ENCODE measurements around the gene EVX2. TPM values are rescaled to one million over a fixed set of nuclear protein-coding genes. Genes with fewer than 3 reads are reported as not detected.

EVX2 gene
- total and polyA plus RNA-seq, 10 donors, result not detected

DNA sequence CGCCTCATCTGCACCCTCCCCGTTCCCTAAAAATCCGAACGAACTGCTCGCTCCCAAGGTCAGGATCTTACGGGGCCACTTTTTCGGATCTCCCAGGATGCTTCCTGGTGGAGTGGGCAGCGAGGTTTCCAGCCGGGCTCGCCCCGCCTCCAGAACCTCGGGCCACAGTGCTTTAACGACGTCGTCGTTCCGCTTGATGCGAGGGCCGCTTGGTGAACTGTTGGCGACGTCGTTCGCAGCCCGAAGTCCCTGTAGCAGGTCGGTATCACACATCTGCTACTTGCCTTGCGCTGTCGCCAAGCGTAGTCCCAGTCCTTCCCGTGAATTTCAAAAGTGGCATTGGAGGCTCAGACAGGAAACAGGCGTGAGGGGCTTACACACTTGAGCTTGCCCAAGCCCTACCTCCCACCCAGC is 15.3 kb downstream of the EVX2 start:
- DNase-seq, result no peak
- Histone ChIP-seq H3K27me3 (replicated peaks in 1 of 7) (peaks cover 14 to 100% (median 84%) of the 10 kb centered on the region in 7 donors), H3K9me3 (no peaks in the 10 kb centered on the region), H3K4me1 (peaks cover 5 to 33% (median 23%) of the 10 kb centered on the region in 6 donors), H3K36me3 (no peaks in the 10 kb centered on the region), H3K27ac (no peak overlapping the region), H3K4me3 (peak overlapping the region in 1 of 8 donors; percentile 7)
- TF ChIP-seq, protein P1, sequence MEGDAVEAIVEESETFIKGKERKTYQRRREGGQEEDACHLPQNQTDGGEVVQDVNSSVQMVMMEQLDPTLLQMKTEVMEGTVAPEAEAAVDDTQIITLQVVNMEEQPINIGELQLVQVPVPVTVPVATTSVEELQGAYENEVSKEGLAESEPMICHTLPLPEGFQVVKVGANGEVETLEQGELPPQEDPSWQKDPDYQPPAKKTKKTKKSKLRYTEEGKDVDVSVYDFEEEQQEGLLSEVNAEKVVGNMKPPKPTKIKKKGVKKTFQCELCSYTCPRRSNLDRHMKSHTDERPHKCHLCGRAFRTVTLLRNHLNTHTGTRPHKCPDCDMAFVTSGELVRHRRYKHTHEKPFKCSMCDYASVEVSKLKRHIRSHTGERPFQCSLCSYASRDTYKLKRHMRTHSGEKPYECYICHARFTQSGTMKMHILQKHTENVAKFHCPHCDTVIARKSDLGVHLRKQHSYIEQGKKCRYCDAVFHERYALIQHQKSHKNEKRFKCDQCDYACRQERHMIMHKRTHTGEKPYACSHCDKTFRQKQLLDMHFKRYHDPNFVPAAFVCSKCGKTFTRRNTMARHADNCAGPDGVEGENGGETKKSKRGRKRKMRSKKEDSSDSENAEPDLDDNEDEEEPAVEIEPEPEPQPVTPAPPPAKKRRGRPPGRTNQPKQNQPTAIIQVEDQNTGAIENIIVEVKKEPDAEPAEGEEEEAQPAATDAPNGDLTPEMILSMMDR (IDR thresholded peaks at IDR 0.05 in 8 of 11, conservative IDR thresholded peaks at IDR 0.05 in 3 of 11), result no peak
- TF ChIP-seq POLR2A (IDR thresholded peaks at IDR 0.05), result no peak
- TF ChIP-seq POLR2AphosphoS5 (IDR thresholded peaks at IDR 0.05), result no peak
- WGBS, 5 donors, result 4 to 23% (median 10%) methylated on average over 9 to 30 of the region's 30 CpGs
- intact Hi-C loops (cut with DNase I; ENCODE audit: low total_unique reads), result no loop called here

DNA sequence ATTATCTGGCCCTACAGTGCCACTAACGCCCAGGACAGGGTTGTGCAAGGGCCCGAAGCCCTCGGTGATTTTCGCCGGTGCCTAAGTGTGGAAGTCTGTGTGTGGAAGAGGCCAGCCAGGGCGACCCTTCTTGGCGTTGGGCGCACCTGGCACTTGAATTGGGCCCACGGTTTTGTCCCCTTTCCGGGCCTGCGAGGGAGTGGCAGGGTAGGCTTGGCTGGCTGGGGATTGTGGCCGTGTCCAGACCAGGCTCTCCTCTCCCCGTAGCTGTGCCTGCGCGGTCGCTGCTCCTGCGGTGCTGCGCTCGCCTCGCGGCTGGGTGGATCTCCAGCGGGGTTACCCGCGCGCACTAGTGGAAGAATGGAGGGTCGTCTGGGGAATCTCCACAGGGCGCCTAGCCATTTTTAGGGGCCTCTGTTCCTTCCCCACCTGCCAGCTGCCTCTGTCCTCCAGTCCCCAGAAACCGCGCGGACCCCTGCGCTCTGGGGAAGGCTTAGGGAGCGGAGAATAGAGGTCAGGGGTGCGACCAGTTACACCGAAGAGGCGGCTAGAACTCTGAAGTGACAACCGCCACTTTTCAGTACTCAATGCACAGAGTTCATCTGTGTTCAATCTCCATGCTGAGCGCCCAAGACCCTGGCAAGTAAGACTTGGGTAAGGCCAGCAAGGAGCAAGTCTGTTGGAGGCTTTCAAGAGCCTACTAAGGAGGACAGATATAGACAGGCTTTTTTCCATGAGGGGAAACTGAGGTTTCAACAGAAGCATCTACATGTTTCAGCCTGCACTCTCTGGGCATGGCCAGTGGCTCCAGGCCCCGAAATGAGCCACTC is 16.0 kb downstream of the EVX2 start:
- intact Hi-C loops (cut with DNase I; ENCODE audit: low total_unique reads), result no loop called here
- Histone ChIP-seq H3K36me3 (no peaks in the 10 kb centered on the region), H3K9me3 (no peaks in the 10 kb centered on the region), H3K27ac (no peak overlapping the region), H3K4me3 (peak overlapping the region in 7 of 8 donors; percentile 13 to 50 (median 21)), H3K4me1 (peaks cover 5 to 33% (median 23%) of the 10 kb centered on the region in 6 donors), H3K27me3 (replicated peaks in 1 of 7) (peaks cover 14 to 100% (median 84%) of the 10 kb centered on the region in 7 donors)
- 7 to 16% (median 15%) methylated on average over 16 to 38 of the region's 38 CpGs for WGBS, 5 donors
- no peak for TF ChIP-seq POLR2AphosphoS5 (IDR thresholded peaks at IDR 0.05)
- DNase-seq, result no peak

DNA sequence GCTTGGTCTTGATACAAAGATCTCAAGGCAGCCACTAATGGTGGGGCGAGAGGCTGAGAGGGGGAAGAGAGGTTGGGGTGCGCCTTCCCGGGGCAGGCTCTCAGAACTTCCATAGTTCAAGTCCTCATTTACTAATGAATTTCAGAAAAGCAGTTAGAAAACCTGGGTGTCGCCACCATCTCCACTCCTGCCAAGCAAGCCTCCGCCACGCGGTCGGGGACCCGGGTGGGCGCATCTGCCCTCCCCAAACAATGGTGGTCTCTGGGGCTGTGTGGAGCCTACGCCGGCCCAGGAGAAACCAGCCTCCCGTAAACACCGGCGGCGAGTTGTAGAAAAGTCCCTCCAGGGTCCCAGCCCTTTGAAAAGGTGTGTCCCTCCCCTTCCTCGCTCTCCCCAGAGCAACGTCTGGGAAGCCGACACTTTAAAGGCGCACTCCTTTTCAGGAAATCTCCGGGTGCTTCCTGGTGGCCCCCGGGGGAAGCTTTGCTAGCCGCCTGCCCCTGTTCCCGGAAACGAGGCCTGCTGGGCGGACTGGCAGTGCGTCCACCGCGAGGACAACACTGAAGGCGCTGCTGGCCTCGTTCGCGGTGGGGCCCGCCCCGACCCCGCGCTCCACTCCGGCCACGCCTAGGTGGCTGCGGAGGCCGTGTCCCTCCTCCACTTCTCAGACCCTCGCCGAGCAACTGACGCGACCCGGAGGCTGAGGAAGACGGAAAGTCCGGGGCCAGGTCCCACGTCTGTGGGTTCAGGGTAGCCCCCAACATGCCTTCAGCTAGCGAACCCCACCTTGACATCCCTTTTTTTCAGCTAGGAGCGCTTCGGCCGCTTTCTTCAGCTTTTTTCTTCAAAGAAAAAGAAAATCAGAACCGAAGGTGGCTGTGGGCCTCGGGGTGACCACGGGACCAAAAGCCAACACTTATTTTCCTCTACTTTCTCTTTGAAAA is 16.8 kb downstream of the EVX2 start:
- H3K36me3 ChIP-seq, result no peaks in the 10 kb centered on the region
- TF ChIP-seq POLR2AphosphoS5 (IDR thresholded peaks at IDR 0.05), result peak in 1 of 3 donors; percentile 25
- no peak for TF ChIP-seq POLR2A (IDR thresholded peaks at IDR 0.05)
- TF ChIP-seq, protein P1 (IDR thresholded peaks at IDR 0.05 in 8 of 11, conservative IDR thresholded peaks at IDR 0.05 in 3 of 11), result no peak
- peaks cover 5 to 32% (median 22%) of the 10 kb centered on the region in 6 donors for H3K4me1 ChIP-seq
- no peak for DNase-seq
- intact Hi-C loops (cut with DNase I; ENCODE audit: low total_unique reads), result no loop called here
- WGBS, 5 donors, result 7 to 12% (median 8%) methylated on average over 40 to 56 of the region's 56 CpGs
- peak overlapping the region in 7 of 8 donors; percentile 13 to 50 (median 21) for H3K4me3 ChIP-seq
- H3K9me3 ChIP-seq, result no peaks in the 10 kb centered on the region
- peaks cover 9 to 100% (median 84%) of the 10 kb centered on the region in 7 donors for H3K27me3 ChIP-seq (replicated peaks in 1 of 7)
- no peak overlapping the region for H3K27ac ChIP-seq

DNA sequence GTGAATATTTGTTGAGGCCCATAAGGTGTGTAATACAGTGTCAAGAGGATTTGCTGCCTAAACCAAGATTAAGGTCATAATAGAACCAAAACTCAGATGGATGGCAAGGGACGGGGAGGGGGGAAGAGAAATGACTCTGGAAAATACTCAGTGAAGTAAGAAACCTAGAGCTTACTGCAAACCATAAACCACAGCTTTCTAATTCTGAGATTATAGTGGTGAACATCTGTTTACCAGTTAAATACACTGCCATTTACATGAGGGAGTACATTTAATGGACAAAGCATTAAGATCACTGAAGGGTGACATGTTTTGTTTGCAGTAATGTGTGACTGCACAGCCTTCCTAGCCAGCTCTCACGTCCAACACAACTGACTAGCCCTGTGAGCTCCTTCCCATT is 19.8 kb downstream of the EVX2 start:
- Histone ChIP-seq H3K27me3 (replicated peaks in 1 of 7) (peaks cover 6 to 98% (median 66%) of the 10 kb centered on the region in 7 donors), H3K36me3 (no peaks in the 10 kb centered on the region), H3K27ac (no peak overlapping the region), H3K4me1 (peaks cover 5 to 26% (median 20%) of the 10 kb centered on the region in 6 donors), H3K9me3 (no peaks in the 10 kb centered on the region), H3K4me3 (no peak overlapping the region)
- intact Hi-C loops (cut with DNase I; ENCODE audit: low total_unique reads), result no loop called here
- no peak for TF ChIP-seq POLR2AphosphoS5 (IDR thresholded peaks at IDR 0.05)
- TF ChIP-seq, protein P1 (IDR thresholded peaks at IDR 0.05 in 8 of 11, conservative IDR thresholded peaks at IDR 0.05 in 3 of 11), result no peak
- no peak for TF ChIP-seq POLR2A (IDR thresholded peaks at IDR 0.05)
- WGBS, 5 donors, result 31 to 49% (median 37%) methylated on average over 2 of the region's 2 CpGs
- no peak for DNase-seq
